Neural progenitor cell (in vitro differentiated cells): ENCODE measurements around the gene PTPRR.

ENCODE experiments used
- EZH2 ChIP-seq: fragments of 200-600 bp; sonication (generic); IDR thresholded peaks from 2 replicates; pipeline ENCODE4 v1.6.1; 2017; ENCODE audit warnings: antibody characterized with exemption, mild to moderate bottlenecking, moderate library complexity
- TF ChIP-seq, protein P1 (sequence below): fragments of 200-600 bp; sonication (generic); IDR thresholded peaks from 2 replicates; pipeline ENCODE4 v1.5.1; 2017; ENCODE audit warnings: antibody characterized with exemption, mild to moderate bottlenecking

DNA sequence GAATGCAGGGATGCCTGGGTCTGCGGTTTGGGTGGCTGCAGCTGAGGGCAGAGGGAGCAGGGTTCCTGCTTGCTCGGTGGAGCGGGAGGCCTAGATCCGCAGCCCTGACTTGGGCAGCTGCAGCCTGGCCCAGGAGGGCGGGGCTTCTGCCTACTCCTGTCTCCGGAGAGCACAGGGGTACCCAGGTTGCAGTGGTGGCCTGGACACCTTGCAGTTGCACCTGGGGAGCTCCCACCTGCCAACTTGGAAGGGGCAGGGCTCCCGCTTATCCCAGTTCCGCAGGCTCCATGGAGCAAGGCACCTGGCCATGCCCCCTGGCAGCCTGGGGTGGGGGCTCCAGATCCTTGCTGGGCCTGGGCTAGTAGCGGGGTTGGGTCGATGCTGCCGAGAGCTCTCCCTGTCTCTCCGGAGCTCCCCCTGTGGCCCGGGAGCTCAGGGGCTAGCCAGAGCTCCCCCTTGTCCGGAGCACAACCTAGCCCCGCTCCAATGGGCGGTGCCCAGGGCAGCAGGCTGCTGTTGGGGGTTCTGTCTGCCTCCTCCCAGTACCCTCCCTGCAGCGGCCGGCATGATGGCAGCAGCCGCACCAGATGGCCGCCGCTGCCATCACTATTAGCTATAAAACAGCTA lies 136.4 kb downstream of the PTPRR start:
- TF ChIP-seq, protein P1, sequence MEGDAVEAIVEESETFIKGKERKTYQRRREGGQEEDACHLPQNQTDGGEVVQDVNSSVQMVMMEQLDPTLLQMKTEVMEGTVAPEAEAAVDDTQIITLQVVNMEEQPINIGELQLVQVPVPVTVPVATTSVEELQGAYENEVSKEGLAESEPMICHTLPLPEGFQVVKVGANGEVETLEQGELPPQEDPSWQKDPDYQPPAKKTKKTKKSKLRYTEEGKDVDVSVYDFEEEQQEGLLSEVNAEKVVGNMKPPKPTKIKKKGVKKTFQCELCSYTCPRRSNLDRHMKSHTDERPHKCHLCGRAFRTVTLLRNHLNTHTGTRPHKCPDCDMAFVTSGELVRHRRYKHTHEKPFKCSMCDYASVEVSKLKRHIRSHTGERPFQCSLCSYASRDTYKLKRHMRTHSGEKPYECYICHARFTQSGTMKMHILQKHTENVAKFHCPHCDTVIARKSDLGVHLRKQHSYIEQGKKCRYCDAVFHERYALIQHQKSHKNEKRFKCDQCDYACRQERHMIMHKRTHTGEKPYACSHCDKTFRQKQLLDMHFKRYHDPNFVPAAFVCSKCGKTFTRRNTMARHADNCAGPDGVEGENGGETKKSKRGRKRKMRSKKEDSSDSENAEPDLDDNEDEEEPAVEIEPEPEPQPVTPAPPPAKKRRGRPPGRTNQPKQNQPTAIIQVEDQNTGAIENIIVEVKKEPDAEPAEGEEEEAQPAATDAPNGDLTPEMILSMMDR: no peak
- TF ChIP-seq EZH2: no peak
